ENCODE data around the gene COPB1.
"Not testable (repeated sequence)": the region's sequence is repeated elsewhere in the genome, so short reads cannot be mapped to it uniquely, and the experiment has no call there.

Gene COPB1, protein sequence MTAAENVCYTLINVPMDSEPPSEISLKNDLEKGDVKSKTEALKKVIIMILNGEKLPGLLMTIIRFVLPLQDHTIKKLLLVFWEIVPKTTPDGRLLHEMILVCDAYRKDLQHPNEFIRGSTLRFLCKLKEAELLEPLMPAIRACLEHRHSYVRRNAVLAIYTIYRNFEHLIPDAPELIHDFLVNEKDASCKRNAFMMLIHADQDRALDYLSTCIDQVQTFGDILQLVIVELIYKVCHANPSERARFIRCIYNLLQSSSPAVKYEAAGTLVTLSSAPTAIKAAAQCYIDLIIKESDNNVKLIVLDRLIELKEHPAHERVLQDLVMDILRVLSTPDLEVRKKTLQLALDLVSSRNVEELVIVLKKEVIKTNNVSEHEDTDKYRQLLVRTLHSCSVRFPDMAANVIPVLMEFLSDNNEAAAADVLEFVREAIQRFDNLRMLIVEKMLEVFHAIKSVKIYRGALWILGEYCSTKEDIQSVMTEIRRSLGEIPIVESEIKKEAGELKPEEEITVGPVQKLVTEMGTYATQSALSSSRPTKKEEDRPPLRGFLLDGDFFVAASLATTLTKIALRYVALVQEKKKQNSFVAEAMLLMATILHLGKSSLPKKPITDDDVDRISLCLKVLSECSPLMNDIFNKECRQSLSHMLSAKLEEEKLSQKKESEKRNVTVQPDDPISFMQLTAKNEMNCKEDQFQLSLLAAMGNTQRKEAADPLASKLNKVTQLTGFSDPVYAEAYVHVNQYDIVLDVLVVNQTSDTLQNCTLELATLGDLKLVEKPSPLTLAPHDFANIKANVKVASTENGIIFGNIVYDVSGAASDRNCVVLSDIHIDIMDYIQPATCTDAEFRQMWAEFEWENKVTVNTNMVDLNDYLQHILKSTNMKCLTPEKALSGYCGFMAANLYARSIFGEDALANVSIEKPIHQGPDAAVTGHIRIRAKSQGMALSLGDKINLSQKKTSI

GRCh38 chr11:14499560-14500180 lies at the start of gene COPB1:
Gene COPB1 (minus strand): TSS chr11:14499811. CDS start chr11:14498928, 883 bp downstream.
- H3K4me1 ChIP-seq (ENCODE audit: insufficient read depth, low read length) = no peaks in the 10 kb centered on the region
- H3K9ac ChIP-seq (ENCODE audit: low read depth, low read length) = peak within 1 kb of the TSS; percentile 97
- no peaks in the 10 kb centered on the region for H3K9me3 ChIP-seq (ENCODE audit: control insufficient read depth, insufficient read depth, low read length)
- peaks cover 3% of the 10 kb centered on the region; the same call in 1 of the 2 replicates for H3K36me3 ChIP-seq (ENCODE audit: insufficient read depth, low read length)

DNA sequence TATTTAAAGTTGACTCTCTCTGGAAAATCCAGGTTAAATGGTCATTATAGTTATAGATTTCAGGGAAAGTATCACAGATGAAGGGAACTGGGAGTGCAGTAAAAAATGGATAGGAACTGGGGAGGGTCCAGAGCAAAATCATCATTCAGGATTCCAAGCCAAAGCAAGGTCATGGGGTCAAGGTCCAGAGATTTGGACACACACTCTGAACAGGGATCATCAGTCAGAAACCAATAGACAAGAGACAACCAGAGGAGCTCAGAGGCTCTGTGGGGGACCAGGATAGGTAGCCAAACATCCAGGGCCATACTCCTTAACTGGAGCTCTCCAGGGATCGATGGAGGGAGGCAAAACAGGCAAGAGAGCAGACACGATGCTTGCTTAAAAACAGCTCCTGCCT lies 47.8 kb upstream of the COPB1 start:
- H3K36me3 ChIP-seq (ENCODE audit: insufficient read depth, low read length) = no peaks in the 10 kb centered on the region
- peaks cover 2% of the 10 kb centered on the region; the same call in 1 of the 2 replicates for H3K4me1 ChIP-seq (ENCODE audit: insufficient read depth, low read length)
- H3K9ac ChIP-seq (ENCODE audit: low read depth, low read length) = no peak overlapping the region
- no peaks in the 10 kb centered on the region for H3K9me3 ChIP-seq (ENCODE audit: control insufficient read depth, insufficient read depth, low read length)

GRCh38 chr11:14546672-14547071 lies 47.1 kb upstream of the COPB1 start:
- Histone ChIP-seq H3K36me3 (ENCODE audit: insufficient read depth, low read length) (no peaks in the 10 kb centered on the region), H3K4me1 (ENCODE audit: insufficient read depth, low read length) (peaks cover 10% of the 10 kb centered on the region; the same call in 1 of the 2 replicates), H3K9ac (ENCODE audit: low read depth, low read length) (no peak overlapping the region), H3K9me3 (ENCODE audit: control insufficient read depth, insufficient read depth, low read length) (no peaks in the 10 kb centered on the region)

GRCh38 chr11:14544611-14545010 lies 45.0 kb upstream of the COPB1 start:
- Histone ChIP-seq H3K36me3 (ENCODE audit: insufficient read depth, low read length) (no peaks in the 10 kb centered on the region), H3K4me1 (ENCODE audit: insufficient read depth, low read length) (peaks cover 17% of the 10 kb centered on the region; the same call in 1 of the 2 replicates), H3K9ac (ENCODE audit: low read depth, low read length) (no peak overlapping the region), H3K9me3 (ENCODE audit: control insufficient read depth, insufficient read depth, low read length) (no peaks in the 10 kb centered on the region)

DNA sequence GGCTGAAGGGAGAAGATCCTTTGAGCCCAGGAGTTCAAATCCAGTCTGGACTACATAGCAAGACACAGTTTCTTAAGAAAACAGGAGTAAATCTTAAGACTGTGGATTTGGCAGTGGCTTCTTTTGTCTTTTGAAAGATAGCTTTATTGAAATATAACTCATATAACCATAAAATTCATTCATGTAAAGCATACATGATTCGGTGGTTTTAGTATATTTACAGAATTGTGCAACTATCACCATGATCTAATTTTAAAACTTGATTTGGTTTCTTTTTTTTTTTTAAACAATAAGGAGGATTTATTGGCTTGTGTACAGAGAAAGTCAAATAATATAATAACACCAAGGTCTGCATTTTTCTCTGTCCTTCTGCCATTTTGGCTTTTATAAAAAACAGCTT lies 43.6 kb upstream of the COPB1 start:
- no peak overlapping the region for H3K9ac ChIP-seq (ENCODE audit: low read depth, low read length)
- H3K4me1 ChIP-seq (ENCODE audit: insufficient read depth, low read length) = peaks cover 17% of the 10 kb centered on the region; the same call in 1 of the 2 replicates
- no peaks in the 10 kb centered on the region for H3K36me3 ChIP-seq (ENCODE audit: insufficient read depth, low read length)
- H3K9me3 ChIP-seq (ENCODE audit: control insufficient read depth, insufficient read depth, low read length) = no peaks in the 10 kb centered on the region

GRCh38 chr11:14542324-14542723 lies 42.7 kb upstream of the COPB1 start:
- Histone ChIP-seq H3K9ac (ENCODE audit: low read depth, low read length) (no peak overlapping the region), H3K36me3 (ENCODE audit: insufficient read depth, low read length) (no peaks in the 10 kb centered on the region), H3K4me1 (ENCODE audit: insufficient read depth, low read length) (peaks cover 17% of the 10 kb centered on the region; the same call in 1 of the 2 replicates), H3K9me3 (ENCODE audit: control insufficient read depth, insufficient read depth, low read length) (no peaks in the 10 kb centered on the region)

- Histone ChIP-seq H3K9me3 (ENCODE audit: control insufficient read depth, insufficient read depth, low read length) (no peaks in the 10 kb centered on the region), H3K9ac (ENCODE audit: low read depth, low read length) (no peak overlapping the region), H3K36me3 (ENCODE audit: insufficient read depth, low read length) (no peaks in the 10 kb centered on the region), H3K4me1 (ENCODE audit: insufficient read depth, low read length) (peaks cover 17% of the 10 kb centered on the region; the same call in 1 of the 2 replicates)
Observed at GRCh38 chr11:14541192-14541947, 41.8 kb upstream of the COPB1 start.

GRCh38 chr11:14539982-14540421 lies 40.4 kb upstream of the COPB1 start:
- H3K9me3 ChIP-seq (ENCODE audit: control insufficient read depth, insufficient read depth, low read length) = no peaks in the 10 kb centered on the region
- no peak overlapping the region for H3K9ac ChIP-seq (ENCODE audit: low read depth, low read length)
- no peaks in the 10 kb centered on the region for H3K36me3 ChIP-seq (ENCODE audit: insufficient read depth, low read length)
- H3K4me1 ChIP-seq (ENCODE audit: insufficient read depth, low read length) = peaks cover 17% of the 10 kb centered on the region; the same call in 1 of the 2 replicates

DNA sequence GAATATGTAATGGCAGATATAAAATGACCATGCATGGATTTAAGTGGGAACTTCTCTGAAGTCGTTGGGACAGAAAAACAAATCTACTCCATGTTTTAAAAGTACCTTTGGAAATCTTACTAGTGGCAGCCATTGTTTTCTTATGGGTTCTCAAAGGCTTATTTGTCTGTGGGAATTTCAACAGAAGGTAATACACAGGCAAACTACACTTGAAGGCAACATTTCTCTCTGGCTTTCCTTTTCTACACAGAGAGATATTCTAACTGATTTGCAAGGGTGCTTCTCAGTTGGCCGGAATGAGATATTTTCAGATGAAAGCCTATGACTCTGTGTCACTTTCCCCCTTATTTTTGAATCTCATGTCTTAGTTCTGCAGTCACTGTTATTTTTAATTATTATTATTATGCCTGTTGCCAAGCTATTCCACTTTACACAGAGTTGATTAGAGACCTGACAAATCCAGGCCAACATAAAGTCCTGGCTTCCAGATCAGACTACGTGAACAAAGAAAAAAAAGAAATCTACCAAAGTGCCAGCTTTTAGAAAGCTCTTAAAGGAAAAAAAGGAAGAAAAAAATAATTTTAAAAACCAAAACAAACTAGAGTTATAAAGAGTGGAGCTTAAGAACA lies 39.4 kb upstream of the COPB1 start:
- Histone ChIP-seq H3K9me3 (ENCODE audit: control insufficient read depth, insufficient read depth, low read length) (no peaks in the 10 kb centered on the region), H3K36me3 (ENCODE audit: insufficient read depth, low read length) (no peaks in the 10 kb centered on the region), H3K9ac (ENCODE audit: low read depth, low read length) (no peak overlapping the region), H3K4me1 (ENCODE audit: insufficient read depth, low read length) (peaks cover 17% of the 10 kb centered on the region; the same call in 1 of the 2 replicates)

GRCh38 chr11:14538271-14538925 lies 38.8 kb upstream of the COPB1 start:
- Histone ChIP-seq H3K9ac (ENCODE audit: low read depth, low read length) (no peak overlapping the region), H3K4me1 (ENCODE audit: insufficient read depth, low read length) (peaks cover 17% of the 10 kb centered on the region; the same call in 1 of the 2 replicates), H3K9me3 (ENCODE audit: control insufficient read depth, insufficient read depth, low read length) (no peaks in the 10 kb centered on the region), H3K36me3 (ENCODE audit: insufficient read depth, low read length) (no peaks in the 10 kb centered on the region)

GRCh38 chr11:14537134-14537599 lies 37.6 kb upstream of the COPB1 start:
- Histone ChIP-seq H3K9ac (ENCODE audit: low read depth, low read length) (no peak overlapping the region), H3K9me3 (ENCODE audit: control insufficient read depth, insufficient read depth, low read length) (no peaks in the 10 kb centered on the region), H3K4me1 (ENCODE audit: insufficient read depth, low read length) (peaks cover 12% of the 10 kb centered on the region; the same call in 1 of the 2 replicates), H3K36me3 (ENCODE audit: insufficient read depth, low read length) (no peaks in the 10 kb centered on the region)

DNA sequence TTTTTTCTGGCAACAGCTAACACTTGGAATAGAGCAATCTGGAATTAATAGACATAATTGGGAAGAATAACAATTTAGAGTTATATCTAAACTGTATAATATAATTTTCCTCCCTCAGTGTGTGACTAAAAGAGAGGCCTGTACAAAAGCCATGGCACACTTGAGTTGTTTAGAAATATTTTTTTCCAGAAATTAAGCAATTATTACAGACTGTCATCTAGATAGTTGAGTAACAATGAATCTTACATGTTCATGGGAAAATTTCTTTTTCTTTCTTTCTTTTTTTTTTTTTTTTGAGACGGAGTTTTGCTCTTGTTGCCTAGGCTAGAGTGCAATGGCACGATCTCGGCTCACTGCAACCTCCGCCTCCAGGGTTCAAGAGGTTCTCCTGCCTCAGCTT lies 35.6 kb upstream of the COPB1 start:
- H3K36me3 ChIP-seq (ENCODE audit: insufficient read depth, low read length); H3K9me3 ChIP-seq (ENCODE audit: control insufficient read depth, insufficient read depth, low read length); H3K9ac ChIP-seq (ENCODE audit: low read depth, low read length); H3K4me1 ChIP-seq (ENCODE audit: insufficient read depth, low read length): not testable (repeated sequence)

GRCh38 chr11:14529951-14530350 lies 30.3 kb upstream of the COPB1 start:
- H3K36me3 ChIP-seq (ENCODE audit: insufficient read depth, low read length) = no peaks in the 10 kb centered on the region
- peaks cover 11% of the 10 kb centered on the region for H3K4me1 ChIP-seq (ENCODE audit: insufficient read depth, low read length)
- no peak overlapping the region for H3K9ac ChIP-seq (ENCODE audit: low read depth, low read length)
- H3K9me3 ChIP-seq (ENCODE audit: control insufficient read depth, insufficient read depth, low read length) = no peaks in the 10 kb centered on the region
